HEK293T (cell line): ENCODE measurements around the gene NEB.

Source experiments
- ARNT ChIP-seq: fragments of 450-650 bp; IDR thresholded peaks from 2 replicates; pipeline ENCODE4 v1.6.1; 2017; ENCODE audit warnings: mild to moderate bottlenecking
- BHLHE40 ChIP-seq: fragments of 450-650 bp; IDR thresholded peaks from 2 replicates; pipeline ENCODE4 v1.6.1; 2016; ENCODE audit warnings: mild to moderate bottlenecking, moderate library complexity, borderline replicate concordance
- CTBP1 ChIP-seq: fragments of 450-650 bp; IDR thresholded peaks from 2 replicates; pipeline ENCODE4 v1.6.1; 2016; ENCODE audit warnings: borderline replicate concordance
- ELF4 ChIP-seq: fragments of 450-650 bp; IDR thresholded peaks from 2 replicates; pipeline ENCODE4 v1.6.1; 2017; ENCODE audit warnings: antibody characterized with exemption
- FOXA1 ChIP-seq: fragments of 450-650 bp; IDR thresholded peaks from 2 replicates; pipeline ENCODE4 v1.6.1; 2016; ENCODE audit warnings: mild to moderate bottlenecking
- FOXK2 ChIP-seq: fragments of 450-650 bp; IDR thresholded peaks from 2 replicates; pipeline ENCODE4 v1.6.1; 2016; ENCODE audit warnings: mild to moderate bottlenecking
- FOXM1 ChIP-seq: fragments of 450-650 bp; IDR thresholded peaks from 2 replicates; pipeline ENCODE4 v1.6.1; 2017; ENCODE audit warnings: mild to moderate bottlenecking, borderline replicate concordance
- HDGF ChIP-seq: fragments of 450-650 bp; IDR thresholded peaks from 2 replicates; pipeline ENCODE4 v1.6.1; 2017; ENCODE audit warnings: antibody characterized with exemption, borderline replicate concordance
- LEF1 ChIP-seq: fragments of 450-650 bp; IDR thresholded peaks from 2 replicates; pipeline ENCODE4 v1.6.1; 2017; ENCODE audit warnings: mild to moderate bottlenecking, borderline replicate concordance
- NFRKB ChIP-seq: fragments of 450-650 bp; IDR thresholded peaks from 2 replicates; pipeline ENCODE4 v1.6.1; 2016; ENCODE audit warnings: mild to moderate bottlenecking, moderate library complexity
- SP1 ChIP-seq: fragments of 450-650 bp; IDR thresholded peaks from 2 replicates; pipeline ENCODE4 v1.6.1; 2017
- SUZ12 ChIP-seq: fragments of 450-650 bp; IDR thresholded peaks from 2 replicates; pipeline ENCODE4 v1.6.1; 2016; ENCODE audit warnings: mild to moderate bottlenecking
- TARDBP ChIP-seq: fragments of 450-650 bp; IDR thresholded peaks from 2 replicates; pipeline ENCODE4 v1.6.1; 2016

DNA sequence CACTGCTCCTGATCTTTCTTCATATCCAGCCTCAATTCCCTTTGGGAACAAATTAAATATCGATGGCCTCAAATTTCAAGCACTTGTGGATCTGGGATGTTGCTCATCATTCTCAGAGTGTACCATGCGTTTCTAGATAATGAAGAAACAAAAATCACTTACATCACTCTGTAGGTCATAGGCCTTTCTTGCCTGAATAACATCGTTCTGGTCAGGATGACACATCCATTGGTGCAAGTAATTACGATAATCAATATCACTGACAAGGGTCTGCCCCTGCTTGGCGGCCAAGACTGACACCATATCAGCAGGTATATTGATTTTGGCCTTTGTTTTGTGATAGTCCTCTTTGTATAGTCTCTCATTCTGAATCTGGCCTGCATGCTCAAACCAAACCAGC, 167.3 kb downstream of the NEB start:
- TF ChIP-seq FOXA1, result no peak
- TF ChIP-seq SUZ12, result no peak
- TF ChIP-seq ARNT, result no peak
- TF ChIP-seq TARDBP, result no peak
- no peak for TF ChIP-seq HDGF
- TF ChIP-seq BHLHE40, result no peak
- TF ChIP-seq FOXM1, result no peak
- no peak for TF ChIP-seq FOXK2
- no peak for TF ChIP-seq SP1
- TF ChIP-seq LEF1, result no peak
- no peak for TF ChIP-seq ELF4
- TF ChIP-seq NFRKB, result no peak
- no peak for TF ChIP-seq CTBP1
